Breast epithelium (tissue), 3 donors: Measurements from ENCODE around the gene TREML1.

Experiments used
- CTCF ChIP-seq, 3 donors: fragments of 450-650 bp; IDR thresholded peaks; one replicate each; pipeline ENCODE4 v1.5.1; 2016 to 2017; ENCODE audit warnings: antibody characterized with exemption in 3 of 3, mild to moderate bottlenecking in 3 of 3, moderate library complexity in 3 of 3
- POLR2A ChIP-seq: fragments of 450-650 bp; IDR thresholded peaks from one replicate; pipeline ENCODE4 v1.6.1; 2016; ENCODE audit warnings: antibody characterized with exemption, mild to moderate bottlenecking, moderate library complexity
- POLR2AphosphoS5 ChIP-seq, 3 donors: sonication (generic); formaldehyde crosslinking; IDR thresholded peaks; one replicate each; pipeline ENCODE4 v1.6.1; 2017; ENCODE audit warnings: antibody characterized with exemption in 3 of 3

GRCh38 chr6:41176189-41176588, 22.0 kb upstream of the TREML1 start:
- TF ChIP-seq CTCF (IDR thresholded peaks at IDR 0.05) (no peak), POLR2A (no peak), POLR2AphosphoS5 (IDR thresholded peaks at IDR 0.05) (no peak)
